ENCODE measurements around the gene TECTB. TPM values are rescaled to one million over a fixed set of nuclear protein-coding genes. Genes with fewer than 3 reads are reported as not detected.
"Not testable (repeated sequence)": the region's sequence is repeated elsewhere in the genome, so short reads cannot be mapped to it uniquely, and the experiment has no call there.

Gene TECTB
- total and polyA plus RNA-seq, 11 donors = not detected

DNA sequence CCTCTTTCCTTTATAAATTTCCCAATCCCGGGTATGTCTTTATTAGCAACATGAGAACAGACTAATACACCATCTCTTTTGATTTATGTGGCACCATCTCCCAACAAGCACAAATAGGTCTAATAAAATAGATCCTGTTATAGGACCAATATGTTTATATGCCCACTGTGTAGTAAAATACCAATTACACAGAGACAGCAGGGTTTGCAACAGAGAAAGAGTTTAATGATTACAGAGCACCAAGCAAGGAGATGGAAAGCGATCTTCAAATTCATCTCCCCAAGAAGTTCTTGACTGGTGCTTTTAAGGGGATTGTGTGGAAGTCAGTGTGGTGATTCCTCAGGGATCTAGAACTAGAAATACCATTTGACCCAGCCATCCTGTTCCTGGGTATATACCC, 33.5 kb upstream of the TECTB start:
- Histone ChIP-seq H3K36me3 (no peaks in the 10 kb centered on the region), H3K4me1 (no peaks in the 10 kb centered on the region), H3K4me3 (no peak overlapping the region), H3K27ac (no peak overlapping the region), H3K9me3 (peaks cover 0 to 21% (median 10%) of the 10 kb centered on the region in 12 donors), H3K27me3 (no peaks in the 10 kb centered on the region)
- 94 to 99% (median 96%) methylated on average over 2 of the region's 2 CpGs for WGBS, 4 donors
- DNase-seq (no peak), ATAC-seq (no peak)
- intact Hi-C loops (cut with DNase I) = no loop called here
- TF ChIP-seq POLR2A (IDR thresholded peaks at IDR 0.05) = no peak
- TF ChIP-seq, protein P1, sequence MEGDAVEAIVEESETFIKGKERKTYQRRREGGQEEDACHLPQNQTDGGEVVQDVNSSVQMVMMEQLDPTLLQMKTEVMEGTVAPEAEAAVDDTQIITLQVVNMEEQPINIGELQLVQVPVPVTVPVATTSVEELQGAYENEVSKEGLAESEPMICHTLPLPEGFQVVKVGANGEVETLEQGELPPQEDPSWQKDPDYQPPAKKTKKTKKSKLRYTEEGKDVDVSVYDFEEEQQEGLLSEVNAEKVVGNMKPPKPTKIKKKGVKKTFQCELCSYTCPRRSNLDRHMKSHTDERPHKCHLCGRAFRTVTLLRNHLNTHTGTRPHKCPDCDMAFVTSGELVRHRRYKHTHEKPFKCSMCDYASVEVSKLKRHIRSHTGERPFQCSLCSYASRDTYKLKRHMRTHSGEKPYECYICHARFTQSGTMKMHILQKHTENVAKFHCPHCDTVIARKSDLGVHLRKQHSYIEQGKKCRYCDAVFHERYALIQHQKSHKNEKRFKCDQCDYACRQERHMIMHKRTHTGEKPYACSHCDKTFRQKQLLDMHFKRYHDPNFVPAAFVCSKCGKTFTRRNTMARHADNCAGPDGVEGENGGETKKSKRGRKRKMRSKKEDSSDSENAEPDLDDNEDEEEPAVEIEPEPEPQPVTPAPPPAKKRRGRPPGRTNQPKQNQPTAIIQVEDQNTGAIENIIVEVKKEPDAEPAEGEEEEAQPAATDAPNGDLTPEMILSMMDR (IDR thresholded peaks at IDR 0.05) = no peak

DNA sequence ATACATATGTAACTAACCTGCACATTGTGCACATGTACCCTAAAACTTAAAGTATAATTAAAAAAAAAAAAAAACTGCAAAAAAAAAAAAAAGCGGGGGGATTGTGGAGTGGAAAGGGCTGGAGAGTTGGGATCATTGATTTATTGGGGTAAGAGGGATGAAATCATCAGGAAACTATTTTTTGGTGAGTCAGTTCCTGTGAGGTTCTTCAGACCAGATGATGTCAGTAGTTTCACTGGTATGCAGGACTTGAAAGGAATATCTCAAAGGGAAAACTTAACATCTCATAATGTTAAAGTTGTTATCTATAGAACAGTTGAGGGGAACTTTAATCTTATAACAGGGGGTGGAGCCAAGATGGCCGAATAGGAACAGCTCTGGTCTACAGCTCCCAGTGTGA, 32.6 kb upstream of the TECTB start:
- 37 to 72% (median 46%) methylated on average over 2 of the region's 2 CpGs for WGBS, 4 donors

DNA sequence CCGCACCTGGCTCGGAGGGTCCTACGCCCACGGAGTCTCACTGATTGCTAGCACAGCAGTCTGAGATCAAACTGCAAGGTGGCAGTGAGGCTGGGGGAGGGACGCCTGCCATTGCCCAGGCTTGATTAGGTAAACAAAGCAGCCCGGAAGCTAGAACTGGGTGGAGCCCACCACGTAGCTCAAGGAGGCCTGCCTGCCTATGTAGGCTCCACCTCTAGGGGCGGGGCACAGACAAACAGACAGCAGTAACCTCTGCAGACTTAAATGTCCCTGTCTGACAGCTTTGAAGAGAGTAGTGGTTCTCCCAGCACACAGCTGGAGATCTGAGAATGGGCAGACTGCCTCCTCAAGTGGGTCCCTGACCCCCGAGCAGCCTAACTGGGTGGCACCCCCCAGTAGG, 32.0 kb upstream of the TECTB start:
- ATAC-seq; H3K36me3 ChIP-seq; H3K4me1 ChIP-seq; H3K27ac ChIP-seq; H3K27me3 ChIP-seq; DNase-seq; H3K4me3 ChIP-seq; intact Hi-C loops (cut with DNase I): not testable (repeated sequence)
- 71 to 81% (median 79%) methylated on average over 4 to 9 of the region's 9 CpGs for WGBS, 4 donors
- peaks cover 0 to 21% (median 10%) of the 10 kb centered on the region in 12 donors for H3K9me3 ChIP-seq

More for the DNA sequence above, 32.6 kb upstream of the TECTB start:
- no peaks in the 10 kb centered on the region for H3K27me3 ChIP-seq
- DNase-seq = no peak
- no peak overlapping the region for H3K27ac ChIP-seq
- H3K4me1 ChIP-seq = no peaks in the 10 kb centered on the region
- peaks cover 0 to 21% (median 10%) of the 10 kb centered on the region in 12 donors for H3K9me3 ChIP-seq
- H3K4me3 ChIP-seq = no peak overlapping the region
- intact Hi-C loops (cut with DNase I) = no loop called here
- ATAC-seq = no peak
- H3K36me3 ChIP-seq = no peaks in the 10 kb centered on the region
- TF ChIP-seq POLR2A (IDR thresholded peaks at IDR 0.05) = no peak
- TF ChIP-seq, protein P1 (IDR thresholded peaks at IDR 0.05) = no peak

DNA sequence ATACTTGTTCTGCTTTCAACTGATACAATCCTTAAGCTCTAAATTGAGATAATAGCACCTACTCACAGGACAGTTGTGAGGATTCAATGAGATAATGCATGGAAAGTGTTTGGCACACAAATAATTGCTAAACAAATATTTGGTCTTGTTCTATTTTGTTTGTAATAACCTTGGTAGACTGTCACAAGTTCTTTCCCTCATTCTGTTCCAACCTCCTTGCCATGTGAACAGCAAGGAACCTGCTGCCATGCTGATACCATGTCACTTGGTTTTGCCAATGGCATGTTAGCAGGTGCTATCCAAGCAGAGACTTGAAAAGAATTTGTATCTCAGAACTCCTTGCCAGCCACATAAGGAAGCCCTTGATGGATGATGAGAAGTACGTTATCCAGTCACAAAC, 24.8 kb upstream of the TECTB start:
- WGBS, 4 donors = 53 to 82% (median 58%) methylated on average over 1 of the region's 1 CpG
- H3K4me3 ChIP-seq = no peak overlapping the region
- no peak for DNase-seq
- H3K9me3 ChIP-seq = no peaks in the 10 kb centered on the region
- TF ChIP-seq POLR2A (IDR thresholded peaks at IDR 0.05) = no peak
- TF ChIP-seq, protein P1 (IDR thresholded peaks at IDR 0.05) = no peak
- ATAC-seq = no peak
- no peaks in the 10 kb centered on the region for H3K36me3 ChIP-seq
- intact Hi-C loops (cut with DNase I) = no loop called here
- H3K27me3 ChIP-seq = no peaks in the 10 kb centered on the region
- no peak overlapping the region for H3K27ac ChIP-seq
- no peaks in the 10 kb centered on the region for H3K4me1 ChIP-seq

DNA sequence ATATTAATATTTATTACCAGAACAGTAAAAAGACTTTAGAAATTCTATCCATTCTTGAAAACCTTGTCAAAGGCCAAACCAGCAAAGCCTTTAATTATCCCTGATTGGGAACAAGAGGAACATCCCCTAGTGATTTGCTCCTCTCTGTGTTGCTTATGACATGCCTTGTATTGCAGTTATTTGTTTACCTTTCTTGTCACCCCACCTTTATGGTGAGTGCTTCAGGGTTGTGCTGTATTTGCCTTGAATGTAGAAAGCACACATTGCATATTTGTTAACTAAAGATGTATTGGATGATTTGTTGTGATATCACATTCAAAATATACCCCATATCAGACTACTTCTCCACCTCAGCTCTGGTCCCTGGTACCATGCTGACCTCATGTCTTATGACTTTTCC, 23.5 kb upstream of the TECTB start:
- Histone ChIP-seq H3K36me3 (no peaks in the 10 kb centered on the region), H3K27ac (no peak overlapping the region), H3K4me3 (no peak overlapping the region), H3K9me3 (no peaks in the 10 kb centered on the region), H3K4me1 (no peaks in the 10 kb centered on the region), H3K27me3 (no peaks in the 10 kb centered on the region)
- ATAC-seq = no peak
- DNase-seq = no peak
- intact Hi-C loops (cut with DNase I) = no loop called here
- no peak for TF ChIP-seq POLR2A (IDR thresholded peaks at IDR 0.05)
- TF ChIP-seq, protein P1 (IDR thresholded peaks at IDR 0.05) = no peak

Data from heart left ventricle (tissue), 16 donors.